Measurements from ENCODE around the gene SYT7.
A peak's percentile ranks its signal among the peaks of the same experiment; 100 is the strongest.

Gene SYT7

DNA sequence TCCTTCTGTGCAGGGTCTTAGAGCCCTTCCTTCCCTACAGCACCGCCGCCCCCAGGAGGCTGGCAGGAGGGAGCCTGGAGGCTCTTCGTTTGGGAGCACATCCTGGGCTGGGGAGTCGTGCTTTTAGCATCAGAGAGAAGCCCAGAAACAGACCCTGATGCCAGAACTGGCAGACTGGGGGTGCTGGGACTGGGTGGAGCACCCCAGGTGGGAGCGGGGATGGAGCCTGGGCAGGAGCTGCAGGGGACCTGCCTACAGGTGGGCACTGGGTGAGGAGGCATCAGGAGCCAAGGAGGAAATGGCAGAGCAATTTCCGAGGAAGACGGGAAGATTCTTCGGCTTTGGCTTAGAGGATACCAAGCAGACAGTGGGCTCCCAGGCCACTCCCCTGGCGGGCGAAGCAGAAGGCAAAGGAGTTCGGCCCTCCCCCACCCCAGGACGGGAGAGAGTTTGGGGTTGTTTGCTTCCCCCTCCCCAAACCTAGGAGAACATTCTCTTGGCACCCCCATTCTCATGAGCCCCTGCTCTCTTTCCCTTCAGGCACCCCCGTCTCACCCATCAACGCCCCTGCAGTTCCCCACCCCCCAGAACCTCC, 1.1 kb downstream of the SYT7 start:
- DNase-seq: no peak

GRCh38 chr11:61578819-61579675, 1.8 kb downstream of the SYT7 start:
- no peak for DNase-seq

DNA sequence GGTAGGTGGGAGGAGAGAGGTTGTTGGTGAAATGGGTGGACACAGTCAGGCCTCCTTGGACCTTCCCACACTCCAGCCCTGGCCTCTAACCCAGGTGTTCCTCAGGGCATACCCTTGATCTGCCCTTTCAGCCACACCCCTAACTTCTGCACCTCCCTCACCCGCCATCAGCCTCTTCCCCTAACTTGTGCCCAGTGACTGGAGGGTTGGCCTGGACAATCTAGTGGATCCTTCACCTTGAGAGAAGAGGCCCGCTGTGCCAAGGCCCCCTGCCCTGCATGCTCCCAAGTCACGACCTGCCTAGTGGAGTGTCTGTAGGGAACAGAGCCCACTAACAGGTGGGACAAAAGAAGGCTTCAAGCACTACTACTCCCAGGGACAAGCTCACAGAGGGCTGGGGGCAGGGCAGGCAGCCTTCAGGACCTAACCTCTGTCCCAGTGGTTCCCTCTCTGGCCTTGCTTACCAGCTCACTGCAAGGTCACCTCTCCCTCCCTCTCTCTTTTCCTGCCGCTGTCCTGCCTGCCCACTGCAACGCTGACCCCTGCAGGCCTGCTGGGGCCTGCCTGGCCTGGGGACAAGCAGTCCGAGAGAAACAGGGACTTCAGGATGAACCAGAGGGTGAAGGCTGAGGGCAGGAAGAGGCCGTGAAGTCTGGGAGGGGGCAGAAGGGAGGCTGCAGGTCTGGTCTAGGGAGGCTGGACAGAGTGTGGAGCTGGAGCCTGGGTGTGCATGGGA, 3.3 kb downstream of the SYT7 start:
- DNase-seq: no peak

- DNase-seq: no peak
These were observed 4.7 kb downstream of the SYT7 start for GRCh38 chr11:61575886-61576861.

GRCh38 chr11:61574611-61575010, 6.3 kb downstream of the SYT7 start:
- DNase-seq: no peak

DNA sequence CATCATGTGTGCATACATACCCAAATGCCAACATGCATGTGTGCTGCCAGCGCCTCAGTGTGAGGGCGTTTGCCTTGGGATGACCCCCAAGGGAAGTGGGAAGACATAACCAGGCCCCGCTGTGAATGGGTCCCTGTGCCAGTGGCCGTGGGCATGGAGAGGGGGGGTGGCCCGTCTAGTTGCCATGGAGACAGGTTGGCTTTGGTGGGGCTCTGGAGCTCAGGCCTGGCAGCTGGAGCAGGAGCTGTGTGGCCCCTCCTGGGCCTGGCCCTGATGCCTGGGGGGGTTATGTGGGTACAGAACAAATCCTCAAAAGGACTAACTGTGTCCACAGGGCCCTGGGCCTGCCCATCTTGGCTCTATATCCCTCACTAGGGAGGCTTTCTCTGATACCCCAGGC, 8.0 kb downstream of the SYT7 start:
- DNase-seq: no peak

DNA sequence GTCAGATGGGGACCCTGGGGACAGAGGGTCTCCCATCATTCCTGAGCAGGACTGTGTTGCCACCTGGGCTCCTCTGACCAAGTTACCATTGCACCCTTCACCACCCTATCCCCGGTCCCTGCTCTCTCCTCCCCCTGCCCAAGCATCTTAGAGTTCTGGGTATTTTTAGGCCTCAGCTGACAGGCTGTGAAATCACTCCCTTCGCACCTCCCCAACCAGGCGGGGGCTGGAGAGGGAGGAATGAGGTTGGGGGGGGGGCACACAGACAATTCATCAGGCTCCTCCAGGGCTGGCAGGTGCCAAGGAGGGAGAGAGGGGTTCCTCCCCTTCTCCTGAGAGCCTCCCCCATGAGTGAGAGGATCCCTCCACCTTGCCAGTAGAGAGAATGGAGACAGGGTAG, 9.0 kb downstream of the SYT7 start:
- no peak for DNase-seq

DNA sequence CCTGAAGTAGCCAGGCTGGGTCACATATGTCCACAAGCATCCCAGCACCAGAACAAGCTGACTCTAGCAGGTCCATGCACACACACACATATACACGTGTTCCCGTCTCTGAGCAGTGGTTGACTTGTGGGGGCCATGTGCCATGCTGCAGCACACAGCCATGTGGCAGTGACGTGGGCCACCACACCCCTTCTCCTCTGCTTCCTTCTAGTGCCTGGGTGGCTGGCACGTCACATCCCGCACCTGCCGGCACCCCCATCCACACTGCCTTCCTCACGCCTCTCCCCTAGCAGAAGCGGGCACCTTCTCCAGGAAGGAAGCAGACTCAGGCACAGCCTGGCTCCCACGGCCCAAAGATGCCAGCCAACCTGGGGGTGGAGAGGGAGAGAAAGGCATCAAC, 9.5 kb downstream of the SYT7 start:
- DNase-seq: no peak

- DNase-seq: no peak
These were observed 11.2 kb downstream of the SYT7 start for GRCh38 chr11:61569701-61570100.

DNA sequence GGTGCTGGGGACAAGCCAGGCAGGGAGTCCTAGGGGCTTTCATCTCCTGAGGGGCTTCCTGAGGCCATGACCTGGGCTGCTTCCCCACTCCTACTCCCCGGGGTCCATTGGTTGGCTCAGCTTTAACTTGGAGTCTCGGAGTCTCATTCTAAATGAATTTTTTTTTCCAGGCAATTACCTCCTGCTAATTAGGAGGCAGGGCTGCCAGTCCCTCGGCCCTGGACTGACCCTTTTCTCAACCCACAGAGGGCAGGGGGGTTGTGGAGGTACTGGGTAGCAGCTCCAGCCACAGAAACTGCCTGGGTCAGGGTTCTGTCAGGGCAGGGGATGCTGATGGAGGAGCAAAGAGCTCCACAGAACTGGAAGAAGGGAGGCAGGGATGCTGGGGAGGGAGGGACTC, 11.9 kb downstream of the SYT7 start:
- DNase-seq: no peak

GRCh38 chr11:61567286-61568061, 13.4 kb downstream of the SYT7 start:
- DNase-seq: peak; percentile 87

DNA sequence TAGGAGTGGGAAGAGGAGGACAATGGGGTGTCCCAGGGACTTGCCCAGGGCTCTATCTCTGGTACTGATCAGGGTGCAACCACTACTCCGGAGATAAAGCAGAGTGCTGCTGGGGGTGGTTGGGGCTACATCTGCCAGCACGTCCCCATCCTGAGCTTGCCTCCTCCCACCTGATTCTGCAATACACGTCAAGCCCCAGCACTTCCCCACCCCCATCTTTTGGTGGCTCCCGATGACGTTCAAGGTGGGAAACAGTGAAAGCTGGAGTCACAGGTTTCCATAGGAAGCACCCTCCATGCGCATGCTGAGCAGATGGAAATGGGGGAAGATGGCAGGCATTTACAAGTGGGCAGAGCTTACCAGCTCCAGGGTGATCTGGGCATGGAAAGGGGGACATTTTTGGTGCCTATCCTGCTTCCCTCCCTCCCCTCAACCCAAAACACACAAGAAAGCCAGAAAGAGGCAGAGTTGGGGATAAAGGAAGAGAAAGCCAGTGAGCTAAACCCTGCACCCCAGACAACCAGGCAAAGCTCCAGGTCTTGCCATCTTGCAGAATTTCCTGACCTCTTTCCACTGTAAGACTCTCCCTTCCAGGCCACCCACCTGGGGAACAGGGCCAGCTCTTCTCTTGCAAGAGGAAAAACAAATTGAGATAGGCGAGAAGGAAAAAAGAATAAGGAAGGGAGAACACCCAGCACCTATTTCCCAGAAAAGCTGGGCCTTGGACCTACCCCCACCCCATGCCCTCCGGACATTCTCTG, 15.8 kb downstream of the SYT7 start:
- no peak for DNase-seq

DNA sequence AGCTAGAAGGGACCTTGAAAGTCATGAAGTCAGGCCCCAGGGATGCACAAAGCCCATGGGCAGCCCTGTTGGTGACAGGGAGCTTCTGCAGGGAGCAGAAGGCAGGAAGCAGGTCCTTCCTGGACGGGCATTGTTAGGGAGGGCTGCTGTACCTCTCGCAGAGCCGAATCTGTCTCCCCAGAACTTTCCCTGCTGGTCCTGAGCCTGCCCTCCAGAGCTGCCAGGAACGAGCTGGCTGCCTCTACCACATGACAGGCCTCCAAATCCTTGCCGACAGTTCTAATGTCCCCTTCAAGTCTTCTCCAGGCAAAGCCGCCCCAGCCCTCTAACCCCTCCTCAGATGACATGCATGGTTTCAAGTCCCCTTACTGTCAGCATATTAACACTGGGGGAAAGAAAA, 20.1 kb downstream of the SYT7 start:
- DNase-seq: no peak

GRCh38 chr11:61556621-61557020, 24.3 kb downstream of the SYT7 start:
- DNase-seq: no peak

DNA sequence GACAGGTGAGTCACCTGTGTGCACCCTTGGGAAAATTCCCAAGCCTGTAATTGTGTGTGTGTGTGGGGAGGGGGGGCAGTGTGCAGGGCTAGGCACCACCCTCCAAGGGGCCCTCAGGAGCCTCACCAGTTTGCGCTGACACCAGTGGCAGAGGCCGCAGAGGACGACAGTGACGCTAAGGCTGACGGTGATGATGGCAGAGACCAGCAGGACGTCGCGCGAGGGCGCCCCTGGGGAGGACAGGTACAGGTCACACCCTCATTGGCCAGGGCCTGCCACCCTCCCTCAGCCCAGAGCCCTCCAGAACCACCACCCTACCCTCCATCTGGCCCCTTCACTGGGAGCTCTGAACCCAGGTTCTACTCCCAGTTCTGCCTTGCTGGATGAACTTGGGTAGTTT, 24.9 kb downstream of the SYT7 start:
- DNase-seq: no peak

DNA sequence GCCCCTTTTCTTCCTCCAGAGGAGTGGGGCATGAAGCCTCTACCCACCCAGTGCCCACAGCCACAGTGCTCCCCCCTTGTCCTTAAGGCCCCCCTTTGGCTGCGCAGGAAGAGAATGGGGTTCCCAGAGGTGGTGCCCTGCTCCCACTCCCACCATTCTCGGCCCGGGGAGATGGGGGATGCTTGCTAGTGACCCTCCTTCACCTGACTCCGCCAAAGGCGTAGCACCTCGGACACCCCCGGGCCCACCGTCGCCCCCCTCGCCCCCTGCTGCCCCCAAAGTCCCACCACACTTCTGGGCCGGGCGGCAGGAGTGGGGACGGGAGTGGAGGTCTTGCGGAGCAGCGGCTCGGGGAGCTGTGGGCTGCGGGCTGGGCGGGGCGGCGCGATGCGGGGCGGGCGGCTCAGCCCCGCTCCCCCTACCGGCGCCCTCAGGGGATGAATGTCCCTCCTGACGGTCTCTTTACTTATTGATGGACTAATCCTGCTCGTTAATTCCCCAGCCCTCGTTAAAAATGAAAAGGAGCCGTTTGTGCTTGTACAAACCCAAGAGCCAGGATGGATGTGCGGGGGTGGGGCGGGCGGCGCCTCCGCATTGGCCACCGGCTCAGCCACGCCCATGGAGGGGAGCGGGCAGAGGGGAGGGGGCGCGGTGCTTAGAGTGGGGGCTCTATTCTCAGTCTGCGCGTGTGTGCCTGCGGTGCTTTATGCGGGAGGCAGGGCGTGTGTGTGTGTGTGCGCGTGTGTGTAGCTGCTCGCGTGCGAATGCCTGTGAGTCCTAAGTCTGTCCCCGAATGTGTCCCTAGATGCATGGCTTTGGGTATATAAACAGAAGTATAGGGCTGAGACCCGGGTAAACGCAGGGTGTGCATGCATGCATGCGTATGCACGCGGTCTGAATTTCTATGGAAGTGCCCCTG, 25.6 kb downstream of the SYT7 start:
- DNase-seq: no peak

DNA sequence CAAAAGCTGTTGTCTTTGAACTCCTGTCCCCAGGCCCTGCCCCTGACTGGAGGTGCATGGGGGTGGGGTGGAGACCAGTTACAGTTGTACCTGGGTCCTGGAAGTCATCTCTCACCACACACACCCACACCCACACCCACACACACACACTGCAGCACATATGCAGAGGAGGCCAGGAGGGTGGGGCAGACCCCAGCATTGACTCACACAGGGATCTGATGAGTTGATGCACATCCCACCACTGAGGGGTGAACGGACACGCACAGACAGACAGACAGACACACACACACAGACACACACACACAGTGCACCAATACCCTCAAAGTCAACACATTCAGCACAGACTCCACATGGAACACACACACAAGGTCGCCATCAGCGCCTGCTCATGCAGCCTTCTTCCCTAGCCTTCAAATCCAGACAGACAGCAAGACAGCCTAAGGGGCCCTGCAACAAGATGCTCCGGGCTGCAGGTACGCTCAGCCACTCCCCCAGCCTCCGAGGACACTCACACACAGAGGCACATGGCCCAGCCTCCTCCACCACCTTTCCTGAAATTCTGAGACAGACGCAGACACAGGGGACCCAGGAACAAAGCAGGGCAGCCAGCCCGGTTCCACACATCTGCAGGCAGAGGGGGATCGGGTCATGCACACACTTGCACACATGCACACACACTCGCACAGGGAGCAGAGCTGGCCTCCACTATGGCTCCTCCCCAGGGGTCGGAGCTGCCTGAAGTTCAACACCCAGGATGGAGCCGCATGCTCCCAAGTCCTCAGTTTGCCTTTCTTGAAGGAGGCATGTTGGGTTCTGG, 26.5 kb downstream of the SYT7 start:
- peak; percentile 14 for DNase-seq

DNA sequence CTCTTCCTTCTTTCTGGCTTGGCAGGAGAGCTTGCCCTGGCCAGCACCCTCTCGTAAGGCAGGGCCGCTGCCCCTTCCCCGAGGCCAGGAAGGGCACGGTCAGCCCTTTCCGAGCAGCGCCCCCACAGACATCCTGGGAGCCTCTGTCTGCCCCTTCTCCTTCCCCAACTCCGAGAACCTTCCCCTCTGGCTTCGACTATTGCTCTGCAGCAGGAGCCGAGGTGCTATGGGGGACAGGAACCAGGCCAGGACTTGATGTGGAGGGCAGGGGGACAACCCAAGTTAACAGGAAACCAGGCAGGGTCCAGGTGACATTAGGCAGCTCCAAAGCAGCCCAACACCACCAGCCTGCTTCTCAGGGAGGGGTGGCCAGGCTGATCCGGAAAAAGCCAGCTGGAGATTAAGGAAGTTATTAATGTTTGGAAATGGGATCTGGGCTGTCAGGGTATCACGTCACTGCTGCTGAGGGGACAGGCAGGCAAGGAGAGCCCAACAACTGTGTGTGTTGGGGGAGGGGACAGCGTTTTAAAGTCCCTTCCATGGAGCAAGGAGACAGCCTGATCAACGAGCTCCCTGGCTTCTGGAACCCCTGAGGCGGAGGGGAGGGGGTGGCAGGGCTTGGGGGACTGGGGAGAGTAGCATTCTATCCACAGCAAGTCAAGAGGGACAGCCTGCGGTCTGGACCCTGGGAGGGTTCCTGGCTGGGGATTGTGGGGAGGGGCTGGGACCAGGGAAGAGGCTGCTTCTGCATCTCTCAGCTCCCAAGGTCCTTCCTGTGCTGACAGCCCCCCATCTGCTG, 27.3 kb downstream of the SYT7 start:
- no peak for DNase-seq
